Naive thymus-derived CD8-positive, alpha-beta T cell (primary cell): Measurements from ENCODE around the gene SLFN5. TPM values are rescaled to one million over a fixed set of nuclear protein-coding genes. Genes with fewer than 3 reads are reported as not detected.

Experiments used
- ATAC-seq, 2 donors: fragments of 150-1000 bp; cut with Tn5 transposase in 1 of 2; sonication (Bioruptor Pico), chemical (Tn5 transposase) in 1 of 2; 1 replicate in 1 of 2; 2 replicates in 1 of 2; pipeline ENCODE4 v1.10.0; 2021; ENCODE audit warnings: mild to moderate bottlenecking in 2 of 2, moderate library complexity in 2 of 2
- POLR2A ChIA-PET: fragments of 350-600 bp; sonication (Branson Sonifier 250); formaldehyde crosslinking; loops from one replicate; lab custom pipeline; 2021; ENCODE audit warnings: antibody characterized with exemption; lab: Charles Lee
- DNase-seq, 10 donors: peaks; one replicate each; pipeline versions ENCODE4 v3.0.0 to v3.0.0-alpha.2; 2020 to 2022
- H3K27ac Mint-ChIP-seq, 10 donors: one replicate each; pipeline ENCODE4 v1.8.0; 2020 to 2022; ENCODE audit warnings: mild to moderate bottlenecking in 10 of 10, mixed read lengths in 10 of 10, moderate library complexity in 4 of 10, inconsistent platforms in 1 of 10
- H3K27me3 Mint-ChIP-seq, 5 donors: one replicate each; pipeline ENCODE4 v1.8.0; 2021 to 2022; ENCODE audit warnings: mixed read lengths in 5 of 5
- H3K36me3 Mint-ChIP-seq, 3 donors: one replicate each; pipeline ENCODE4 v1.8.0; 2020 to 2022; ENCODE audit warnings: mixed read lengths in 3 of 3, mild to moderate bottlenecking in 2 of 3, inconsistent platforms in 1 of 3
- H3K4me1 Mint-ChIP-seq, 4 donors: one replicate each; pipeline ENCODE4 v1.8.0; 2021 to 2022; ENCODE audit warnings: mixed read lengths in 4 of 4
- H3K4me3 Mint-ChIP-seq, 10 donors: one replicate each; pipeline ENCODE4 v1.8.0; 2020 to 2022; ENCODE audit warnings: mild to moderate bottlenecking in 10 of 10, mixed read lengths in 10 of 10, moderate library complexity in 6 of 10, inconsistent platforms in 1 of 10
- H3K9me3 Mint-ChIP-seq, 9 donors: one replicate each; pipeline ENCODE4 v1.8.0; 2020 to 2022; ENCODE audit warnings: mixed read lengths in 9 of 9, mild to moderate bottlenecking in 3 of 9, inconsistent platforms in 1 of 9, moderate library complexity in 1 of 9
- polyA plus RNA-seq, 3 donors: library from polyadenylated mRNA; unstranded; fragments of 300-500 nt; fragmentation: Illumina TruSeq; gene quantifications; one replicate each; pipeline ENCODE4 v1.2.3, GENCODE V29; 2021
- total RNA-seq, 8 experiments: library from RNA in 2 of 8; stranded (reverse) in 2 of 8; gene quantifications; one replicate each; pipeline ENCODE4 v1.2.3 and lab custom pipeline; 2021 to 2026

Gene SLFN5
- total and polyA plus RNA-seq, 5 experiments from 2014 or later = 73.8 to 227 (median 161) TPM

- peaks cover 2 to 12% (median 4%) of the 10 kb centered on the region in 3 donors for H3K36me3 Mint-ChIP-seq
- POLR2A ChIA-PET = interaction anchor here (1.3 to 6.2 kb wide), 11 partner anchors 59 to 275 kb away, joined by 3 to 153 read pairs (median 18); partner anchors contain the start of genes PEX12, SLFN11, SLFN12L and SLFN13
- peak overlapping the region; percentile 97 to 99 (median 98) for H3K27ac Mint-ChIP-seq
- H3K4me1 Mint-ChIP-seq = peaks cover 42 to 68% (median 61%) of the 10 kb centered on the region in 4 donors
- peak overlapping the region; percentile 91 to 100 (median 96) for H3K4me3 Mint-ChIP-seq
- peaks cover 0 to 1% (median 0%) of the 10 kb centered on the region in 9 donors for H3K9me3 Mint-ChIP-seq
- ATAC-seq = no peak
- DNase-seq = peak in 1 of 10 donors; percentile 4
- H3K27me3 Mint-ChIP-seq = no peaks in the 10 kb centered on the region
Observed at GRCh38 chr17:35314415-35315216, 71.7 kb downstream of the SLFN5 start.

- Mint-ChIP-seq H3K9me3 (no peaks in the 10 kb centered on the region), H3K4me1 (peaks cover 44 to 70% (median 61%) of the 10 kb centered on the region in 4 donors), H3K36me3 (peaks cover 5 to 19% (median 5%) of the 10 kb centered on the region in 3 donors), H3K4me3 (peak overlapping the region in 9 of 10 donors; percentile 91 to 100 (median 96)), H3K27ac (peak overlapping the region; percentile 3 to 99 (median 98)), H3K27me3 (no peaks in the 10 kb centered on the region)
- POLR2A ChIA-PET = interaction anchor here (1.3 to 6.2 kb wide), 4 partner anchors 206 to 274 kb away, joined by 3 to 153 read pairs (median 26); partner anchors contain the start of genes PEX12 and SLFN12L
- ATAC-seq (no peak), DNase-seq (no peak)
Observed at GRCh38 chr17:35315283-35315682, 72.4 kb downstream of the SLFN5 start.

- Mint-ChIP-seq H3K36me3 (peaks cover 5 to 21% (median 7%) of the 10 kb centered on the region in 3 donors), H3K4me1 (peaks cover 44 to 70% (median 60%) of the 10 kb centered on the region in 4 donors), H3K27ac (peak overlapping the region in 6 of 10 donors; percentile 3 to 98 (median 98)), H3K27me3 (no peaks in the 10 kb centered on the region), H3K9me3 (no peaks in the 10 kb centered on the region), H3K4me3 (peak overlapping the region in 6 of 10 donors; percentile 39 to 100 (median 95))
- ATAC-seq = no peak
- DNase-seq = no peak
- POLR2A ChIA-PET = interaction anchor here (1.3 to 6.2 kb wide), 3 partner anchors 206 to 273 kb away, joined by 3 to 153 read pairs (median 23); partner anchors contain the start of gene SLFN12L
Observed at GRCh38 chr17:35315971-35316370, 73.1 kb downstream of the SLFN5 start.

- Mint-ChIP-seq H3K9me3 (peaks cover 0 to 17% (median 0%) of the 10 kb centered on the region in 9 donors), H3K4me1 (peaks cover 14 to 31% (median 25%) of the 10 kb centered on the region in 4 donors), H3K4me3 (no peak overlapping the region), H3K36me3 (peaks cover 33 to 79% (median 68%) of the 10 kb centered on the region in 3 donors), H3K27me3 (no peaks in the 10 kb centered on the region), H3K27ac (no peak overlapping the region)
- DNase-seq = no peak
- POLR2A ChIA-PET = no interaction called here
- ATAC-seq = no peak
Observed at GRCh38 chr17:35322749-35323148, 79.9 kb downstream of the SLFN5 start.

Other genes starting within 250 kb of the SLFN5 start
- 10 to 100 TPM; 69.1 to 70.1 TPM for gene RFFL, start 179.4 kb upstream of the SLFN5 start, total RNA-seq
- gene RFFL, start 179.4 kb upstream of the SLFN5 start, polyA plus RNA-seq = 10 to 100 TPM; 30.8 to 39.7 (median 31.9) TPM
- gene RAD51D, start 123.2 kb upstream of the SLFN5 start, total RNA-seq = 10 to 100 TPM; 23.5 to 28.7 TPM
- gene RAD51D, start 123.2 kb upstream of the SLFN5 start, polyA plus RNA-seq = 10 to 100 TPM in 1 of 3 donors, 1 to 10 TPM in 2; 6.5 to 13.6 (median 8.4) TPM
- gene FNDC8, start 121.5 kb upstream of the SLFN5 start, total RNA-seq = not detected
- gene FNDC8, start 121.5 kb upstream of the SLFN5 start, polyA plus RNA-seq = not detected
- 10 to 100 TPM; 16.7 to 21.7 TPM for gene NLE1, start 100.8 kb upstream of the SLFN5 start, total RNA-seq
- 1 to 10 TPM; 4.6 to 6.4 (median 5.3) TPM for gene NLE1, start 100.8 kb upstream of the SLFN5 start, polyA plus RNA-seq
- under 1 TPM; 0.36 TPM for gene UNC45B, start 95.3 kb upstream of the SLFN5 start, total RNA-seq
- gene UNC45B, start 95.3 kb upstream of the SLFN5 start, polyA plus RNA-seq = under 1 TPM; 0.15 to 0.59 (median 0.28) TPM
- gene SLC35G3, start 48.7 kb upstream of the SLFN5 start, total RNA-seq = under 1 TPM in 1 of 2 experiments, not detected in 1; 0.33 TPM
- gene SLC35G3, start 48.7 kb upstream of the SLFN5 start, polyA plus RNA-seq = under 1 TPM; 0.15 to 0.47 (median 0.18) TPM
- 10 to 100 TPM; 10.8 to 16.0 TPM for gene SLFN11, start 130.5 kb downstream of the SLFN5 start, total RNA-seq
- 10 to 100 TPM in 1 of 3 donors, 1 to 10 TPM in 2; 4.8 to 12.3 (median 4.9) TPM for gene SLFN11, start 130.5 kb downstream of the SLFN5 start, polyA plus RNA-seq
- 10 to 100 TPM; 10.5 to 12.1 TPM for gene SLFN12, start 189.4 kb downstream of the SLFN5 start, total RNA-seq
- gene SLFN12, start 189.4 kb downstream of the SLFN5 start, polyA plus RNA-seq = 1 to 10 TPM; 2.0 to 3.1 (median 2.1) TPM
- 10 to 100 TPM; 15.9 to 17.0 TPM for gene SLFN13, start 205.7 kb downstream of the SLFN5 start, total RNA-seq
- 1 to 10 TPM; 3.2 to 9.5 (median 3.4) TPM for gene SLFN13, start 205.7 kb downstream of the SLFN5 start, polyA plus RNA-seq